IMR-90 (cell line): Measurements from ENCODE around the gene HMOX1. TPM values are rescaled to one million over a fixed set of nuclear protein-coding genes. Genes with fewer than 3 reads are reported as not detected.

Source experiments
- ATAC-seq: fragments of 200-7000 bp; cut with Tn5 transposase; 2 replicates; pipeline ENCODE4 v1.9.1; 2020; ENCODE audit warnings: low read depth, mild to moderate bottlenecking, moderate library complexity
- BruUV-seq: library from RNA; stranded (reverse); fragments of 400-500 nt; replicated peaks from 2 replicates; lab custom pipeline; 2021; lab: Mats Ljungman, UMichigan
- CTCF ChIA-PET: fragments of 300-600 bp; formaldehyde crosslinking; extraction: SDS; loops from one replicate; lab custom pipeline; 2021; ENCODE audit warnings: antibody characterized with exemption; lab: Yijun Ruan, JAX
- POLR2A ChIA-PET: fragments of 300-600 bp; sonication (Branson Sonifier 250); formaldehyde crosslinking; loops from one replicate; lab custom pipeline; 2022; ENCODE audit warnings: antibody characterized with exemption; ENCODE audit not compliant: unreplicated experiment; lab: Charles Lee
- DNase-seq: peaks from one replicate; pipeline ENCODE4 v3.0.0; 2013
- H2AFZ ChIP-seq: replicated peaks from 2 replicates; pipeline ENCODE3; 2013; ENCODE audit warnings: low read length, mild to moderate bottlenecking; ENCODE audit not compliant: poor library complexity
- H2AK5ac ChIP-seq: 2 replicates; pipeline ENCODE4 v1.6.1; 2013; ENCODE audit warnings: low read depth, low read length, inconsistent platforms
- H2AK9ac ChIP-seq: replicated peaks from 2 replicates; pipeline ENCODE3; 2013; ENCODE audit warnings: mild to moderate bottlenecking, low read depth, low read length, moderate library complexity; ENCODE audit not compliant: poor library complexity
- H2BK120ac ChIP-seq: 2 replicates; pipeline ENCODE4 v1.6.1; 2013; ENCODE audit warnings: low read depth, low read length, inconsistent platforms
- H2BK15ac ChIP-seq: 3 replicates; pipeline ENCODE4 v1.6.1; 2013; ENCODE audit warnings: low read depth, low read length, inconsistent platforms
- H2BK20ac ChIP-seq: 2 replicates; pipeline ENCODE4 v1.6.1; 2013; ENCODE audit warnings: low read depth, mild to moderate bottlenecking, inconsistent platforms, low read length, moderate library complexity
- H2BK5ac ChIP-seq: 2 replicates; pipeline ENCODE4 v1.6.1; 2013; ENCODE audit warnings: mild to moderate bottlenecking, low read depth, low read length, inconsistent platforms; ENCODE audit not compliant: poor library complexity, severe bottlenecking
- H3K14ac ChIP-seq: replicated peaks from 2 replicates; pipeline ENCODE4 v1.6.1; 2013; ENCODE audit warnings: low read depth, low read length, inconsistent platforms
- H3K18ac ChIP-seq: 2 replicates; pipeline ENCODE4 v1.6.1; 2013; ENCODE audit warnings: low read depth, low read length, control low read depth
- H3K23ac ChIP-seq: 2 replicates; pipeline ENCODE4 v1.6.1; 2013; ENCODE audit warnings: low read depth, low read length, inconsistent platforms
- H3K27ac ChIP-seq: 2 replicates; pipeline ENCODE4 v1.5.1; 2013; ENCODE audit warnings: mild to moderate bottlenecking, control low read depth, low read length; ENCODE audit not compliant: insufficient read depth
- H3K27me3 ChIP-seq: 2 replicates; pipeline ENCODE4 v1.6.1; 2013; ENCODE audit warnings: low read length; ENCODE audit not compliant: control insufficient read depth, insufficient read depth
- H3K36me3 ChIP-seq: 2 replicates; pipeline ENCODE4 v1.6.1; 2013; ENCODE audit warnings: low read length, mixed read lengths; ENCODE audit not compliant: control insufficient read depth, insufficient read depth
- H3K4ac ChIP-seq: 2 replicates; pipeline ENCODE4 v1.6.1; 2013; ENCODE audit warnings: low read depth, low read length, inconsistent platforms
- H3K4me1 ChIP-seq: 2 replicates; pipeline ENCODE4 v1.6.1; 2013; ENCODE audit warnings: low read length, mixed read lengths; ENCODE audit not compliant: control insufficient read depth, insufficient read depth
- H3K4me2 ChIP-seq: 2 replicates; pipeline ENCODE4 v1.6.1; 2013; ENCODE audit warnings: low read depth, mild to moderate bottlenecking, control low read depth, low read length, moderate library complexity
- H3K4me3 ChIP-seq: 2 replicates; pipeline ENCODE4 v1.5.1; 2013; ENCODE audit warnings: low read depth, mild to moderate bottlenecking, control low read depth, low read length, moderate library complexity; ENCODE audit not compliant: insufficient read depth
- H3K56ac ChIP-seq: 2 replicates; pipeline ENCODE4 v1.6.1; 2013; ENCODE audit warnings: low read length, inconsistent platforms; ENCODE audit not compliant: insufficient read depth; ENCODE audit errors: extremely low read depth
- H3K79me1 ChIP-seq, 2 experiments: 2 replicates each; pipeline ENCODE4 v1.6.1; 2013; ENCODE audit warnings: low read length in 2 of 2, inconsistent platforms in 1 of 2, low read depth in 1 of 2
- H3K9ac ChIP-seq: 2 replicates; pipeline ENCODE4 v1.6.1; 2013; ENCODE audit warnings: low read depth, low read length, control low read depth
- H3K9me1 ChIP-seq: 2 replicates; pipeline ENCODE4 v1.6.1; 2013; ENCODE audit warnings: low read length, inconsistent platforms; ENCODE audit not compliant: insufficient read depth
- H3K9me3 ChIP-seq: 2 replicates; pipeline ENCODE4 v1.6.1; 2013; ENCODE audit warnings: low read length; ENCODE audit not compliant: control insufficient read depth, insufficient read depth
- H4K20me1 ChIP-seq: 2 replicates; pipeline ENCODE4 v1.6.1; 2013; ENCODE audit warnings: low read length, inconsistent platforms; ENCODE audit not compliant: insufficient read depth
- H4K5ac ChIP-seq: 2 replicates; pipeline ENCODE4 v1.6.1; 2013; ENCODE audit warnings: mild to moderate bottlenecking, low read depth, low read length, control low read depth
- H4K8ac ChIP-seq, 2 experiments: 2 replicates each; pipeline ENCODE4 v1.6.1; 2013; ENCODE audit warnings: low read depth in 2 of 2, low read length in 2 of 2, control low read depth in 1 of 2, inconsistent platforms in 1 of 2
- H4K91ac ChIP-seq: 2 replicates; pipeline ENCODE4 v1.6.1; 2013; ENCODE audit warnings: low read depth, low read length, inconsistent platforms; ENCODE audit not compliant: insufficient read depth
- CEBPB ChIP-seq: IDR thresholded peaks from 2 replicates; pipeline ENCODE4 v1.6.1; 2012; ENCODE audit warnings: low read depth, low read length, improper control_type of control experiment
- CHD1 ChIP-seq: IDR thresholded peaks from 2 replicates; pipeline ENCODE4 v1.6.1; 2012; ENCODE audit warnings: low read depth, low read length, improper control_type of control experiment
- ELK1 ChIP-seq: fragments of 150-350 bp; IDR thresholded peaks from 2 replicates; pipeline ENCODE4 v1.6.1; 2016; ENCODE audit warnings: low read depth, mild to moderate bottlenecking, low read length, moderate library complexity, borderline replicate concordance
- MAFK ChIP-seq: IDR thresholded peaks from 2 replicates; pipeline ENCODE4 v1.6.1; 2012; ENCODE audit warnings: low read depth, low read length, improper control_type of control experiment
- MAZ ChIP-seq: IDR thresholded peaks from 2 replicates; pipeline ENCODE4 v1.6.1; 2012; ENCODE audit warnings: low read depth, mild to moderate bottlenecking, low read length, improper control_type of control experiment, moderate library complexity, borderline replicate concordance
- NFE2L2 ChIP-seq: fragments of 150-350 bp; IDR thresholded peaks from 2 replicates; pipeline ENCODE4 v1.6.1; 2016; ENCODE audit warnings: low read depth, mild to moderate bottlenecking, low read length
- POLR2A ChIP-seq: IDR thresholded peaks from 2 replicates; pipeline ENCODE4 v1.6.1; 2012; ENCODE audit warnings: mild to moderate bottlenecking, low read depth, low read length
- RAD21 ChIP-seq: IDR thresholded peaks from 2 replicates; pipeline ENCODE4 v1.6.1; 2012; ENCODE audit warnings: low read length, improper control_type of control experiment
- RCOR1 ChIP-seq: IDR thresholded peaks from 2 replicates; pipeline ENCODE4 v1.6.1; 2012; ENCODE audit warnings: mild to moderate bottlenecking, low read length, improper control_type of control experiment; ENCODE audit not compliant: insufficient replicate concordance
- RFX5 ChIP-seq: IDR thresholded peaks from 2 replicates; pipeline ENCODE4 v1.8.0; 2012; ENCODE audit warnings: low read depth, mild to moderate bottlenecking, low read length, moderate library complexity
- SMC3 ChIP-seq: fragments of 150-350 bp; IDR thresholded peaks from 2 replicates; pipeline ENCODE4 v1.6.1; 2016; ENCODE audit warnings: low read depth, mild to moderate bottlenecking, antibody characterized with exemption, low read length, moderate library complexity
- WGBS, 2 experiments: methylation state at CpG; one replicate each; pipeline versions ENCODE4 v1.1.5 to v1.1.7; 2013; ENCODE audit warnings: missing lambda C conversion rate in 2 of 2; ENCODE audit not compliant: insufficient read length in 1 of 2; ENCODE audit errors: extremely low coverage in 2 of 2; 5-methylcytosine and 5-hydroxymethylcytosine counted together
- dilution Hi-C: fragments of 300-500 bp; cut with HindIII; formaldehyde crosslinking; loops from one replicate; pipeline ENCODE4 v1.14.3; 2018; ENCODE audit warnings: low sequenced_read_pairs; ENCODE audit not compliant: unreplicated experiment
- in situ Hi-C: fragments of 300-500 bp; cut with MboI; formaldehyde crosslinking; loops from 3 replicates; pipeline ENCODE4 v1.14.3; 2019; ENCODE audit warnings: low sequenced_read_pairs, inconsistent platforms, mixed read lengths
- intact Hi-C: fragments of 100-400 bp; cut with micrococcal nuclease; formaldehyde crosslinking; loops from 2 replicates; pipeline ENCODE4 v1.10.0; 2022
- polyA plus RNA-seq, 3 experiments: library from polyadenylated mRNA; depleted of rRNA; stranded (reverse); fragments of >200 nt; gene quantifications; 2 replicates each; pipeline ENCODE4 v1.2.3, GENCODE V29; 2012; ENCODE audit warnings: low replicate concordance in 1 of 3
- total RNA-seq: library from RNA; depleted of rRNA; stranded (reverse); fragments of >200 nt; gene quantifications from 2 replicates; pipeline ENCODE4 v1.2.3, GENCODE V29; 2012
- TF ChIP-seq, protein P1 (sequence below): fragments of 150-350 bp; IDR thresholded peaks from 2 replicates; pipeline ENCODE4 v1.6.1; 2017; ENCODE audit warnings: mild to moderate bottlenecking, antibody characterized with exemption, low read length, low read depth

The HMOX1 gene
- total and polyA plus RNA-seq, 2 of the 4 experiments (the other 2 are of a cell fraction): 23.1 to 50.5 TPM

DNA sequence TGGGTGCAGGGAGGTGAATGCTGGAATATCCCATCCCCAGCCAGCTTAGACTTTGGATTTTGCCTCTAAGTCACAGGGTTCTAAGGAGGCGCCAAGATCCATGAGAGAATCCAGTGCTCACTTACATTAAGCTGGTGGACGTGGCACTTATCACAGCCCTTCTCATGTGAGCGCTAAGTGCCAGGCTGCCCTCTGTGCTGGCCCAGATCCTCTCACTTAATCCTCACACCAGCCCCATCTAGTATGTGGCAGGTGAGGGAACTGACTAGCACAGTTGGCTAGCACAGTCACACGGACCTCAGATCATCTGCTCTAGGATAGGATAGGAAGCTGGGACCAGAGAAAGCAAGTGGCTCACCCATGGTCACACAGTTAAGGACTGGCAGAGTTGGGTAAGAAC, 3.6 kb downstream of the HMOX1 start:
- in situ Hi-C loops (no loop called here), intact Hi-C loops (no loop called here), dilution Hi-C loops (no loop called here)
- Histone ChIP-seq H3K56ac (no peak overlapping the region), H4K5ac (no peak overlapping the region), H2BK20ac (no peak overlapping the region), H4K20me1 (peaks cover 16% of the 10 kb centered on the region; the same call in 1 of the 2 replicates), H3K4ac (no peak overlapping the region), H3K9me3 (no peaks in the 10 kb centered on the region), H3K4me2 (no peak overlapping the region; the same call in 1 of the 2 replicates), H4K8ac (no peak overlapping the region), H2AFZ (no peak overlapping the region), H2AK5ac (no peak overlapping the region; the same call in 1 of the 2 replicates), H3K36me3 (peaks cover 47% of the 10 kb centered on the region), H3K23ac (no peak overlapping the region), H3K9ac (no peak overlapping the region), H2BK15ac (no peak overlapping the region), H3K27me3 (no peaks in the 10 kb centered on the region), H2BK120ac (no peak overlapping the region), H3K18ac (no peak overlapping the region), H3K14ac (no peak overlapping the region), H4K91ac (no peak overlapping the region), H2BK5ac (no peak overlapping the region), H3K79me1 (peaks cover 22 to 59% of the 10 kb centered on the region in 2 experiments), H2AK9ac (no peak overlapping the region), H3K9me1 (peaks cover 11% of the 10 kb centered on the region; the same call in 1 of the 2 replicates), H3K4me1 (peaks cover 18% of the 10 kb centered on the region), H3K27ac (no peak overlapping the region), H3K4me3 (no peak overlapping the region)
- ATAC-seq (no peak), DNase-seq (no peak)
- ChIA-PET POLR2A (no interaction called here), CTCF (no interaction called here)
- TF ChIP-seq RFX5 (no peak), RAD21 (no peak), ELK1 (no peak), POLR2A (no peak), CEBPB (no peak), RCOR1 (no peak), NFE2L2 (no peak), MAFK (no peak), MAZ (no peak), CHD1 (no peak), SMC3 (no peak)
- TF ChIP-seq, protein P1, sequence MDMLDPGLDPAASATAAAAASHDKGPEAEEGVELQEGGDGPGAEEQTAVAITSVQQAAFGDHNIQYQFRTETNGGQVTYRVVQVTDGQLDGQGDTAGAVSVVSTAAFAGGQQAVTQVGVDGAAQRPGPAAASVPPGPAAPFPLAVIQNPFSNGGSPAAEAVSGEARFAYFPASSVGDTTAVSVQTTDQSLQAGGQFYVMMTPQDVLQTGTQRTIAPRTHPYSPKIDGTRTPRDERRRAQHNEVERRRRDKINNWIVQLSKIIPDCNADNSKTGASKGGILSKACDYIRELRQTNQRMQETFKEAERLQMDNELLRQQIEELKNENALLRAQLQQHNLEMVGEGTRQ: no peak
- WGBS, 2 experiments: 67% methylated on average over 1 of the region's 4 CpGs; no CpG with 5 or more reads in 1 of the 2 experiments
- BruUV-seq: no TSS peak
